Mesendoderm (in vitro differentiated cells): ENCODE measurements around the gene CUL7.

Source experiments
- DNase-seq: peaks from one replicate; pipeline ENCODE4 v3.0.0; 2013
- H2AK5ac ChIP-seq: 2 replicates; pipeline ENCODE4 v1.6.1; 2013; ENCODE audit warnings: low read length, inconsistent platforms
- H2BK120ac ChIP-seq: 2 replicates; pipeline ENCODE4 v1.6.1; 2013; ENCODE audit warnings: low read depth, mild to moderate bottlenecking, low read length, moderate library complexity, mixed read lengths
- H2BK15ac ChIP-seq: replicated peaks from 2 replicates; pipeline ENCODE4 v1.6.1; 2013; ENCODE audit warnings: low read depth, mild to moderate bottlenecking, moderate library complexity
- H2BK5ac ChIP-seq: 2 replicates; pipeline ENCODE4 v1.6.1; 2013; ENCODE audit warnings: low read length, inconsistent platforms
- H3K18ac ChIP-seq: 2 replicates; pipeline ENCODE4 v1.6.1; 2013; ENCODE audit warnings: mild to moderate bottlenecking, low read length, mixed read lengths
- H3K23ac ChIP-seq: one replicate; pipeline ENCODE4 v1.6.1; 2013; ENCODE audit warnings: low read length
- H3K27ac ChIP-seq: 2 replicates; pipeline ENCODE4 v1.5.1; 2013; ENCODE audit warnings: low read depth, mild to moderate bottlenecking, inconsistent platforms, low read length, moderate library complexity
- H3K27me3 ChIP-seq: 2 replicates; pipeline ENCODE4 v1.6.1; 2013; ENCODE audit warnings: low read length, control low read depth, mild to moderate bottlenecking, inconsistent platforms; ENCODE audit not compliant: insufficient read depth, poor library complexity
- H3K36me3 ChIP-seq: 2 replicates; pipeline ENCODE4 v1.6.1; 2013; ENCODE audit warnings: low read length, inconsistent platforms; ENCODE audit not compliant: control insufficient read depth, insufficient read depth
- H3K4ac ChIP-seq: one replicate; pipeline ENCODE4 v1.6.1; 2013; ENCODE audit warnings: low read depth, mild to moderate bottlenecking, low read length, moderate library complexity
- H3K4me1 ChIP-seq: 2 replicates; pipeline ENCODE4 v1.6.1; 2013; ENCODE audit warnings: low read depth, low read length, inconsistent platforms; ENCODE audit not compliant: control insufficient read depth
- H3K4me2 ChIP-seq: 2 replicates; pipeline ENCODE4 v1.6.1; 2013; ENCODE audit warnings: low read length
- H3K4me3 ChIP-seq: 2 replicates; pipeline ENCODE4 v1.5.1; 2013; ENCODE audit warnings: mild to moderate bottlenecking, low read length
- H3K56ac ChIP-seq: one replicate; pipeline ENCODE4 v1.6.1; 2013; ENCODE audit warnings: low read length
- H3K79me1 ChIP-seq: 2 replicates; pipeline ENCODE4 v1.6.1; 2013; ENCODE audit warnings: low read length, inconsistent platforms
- H3K79me2 ChIP-seq: 2 replicates; pipeline ENCODE4 v1.6.1; 2013; ENCODE audit warnings: mild to moderate bottlenecking, low read length; ENCODE audit not compliant: control insufficient read depth, insufficient read depth
- H3K9ac ChIP-seq: 2 replicates; pipeline ENCODE4 v1.6.1; 2013; ENCODE audit warnings: low read length, inconsistent platforms
- H4K5ac ChIP-seq: one replicate; pipeline ENCODE4 v1.6.1; 2013; ENCODE audit warnings: low read length
- H4K8ac ChIP-seq: one replicate; pipeline ENCODE4 v1.6.1; 2013; ENCODE audit warnings: low read depth, mild to moderate bottlenecking, control low read depth, low read length, moderate library complexity
- WGBS: extraction: QIAGEN DNeasy Blood & Tissue Kit; methylation state at CpG from one replicate; pipeline ENCODE4 v1.1.7; 2013; ENCODE audit warnings: low lambda C conversion rate, missing lambda C conversion rate; ENCODE audit not compliant: insufficient coverage; ENCODE audit errors: extremely low coverage; 5-methylcytosine and 5-hydroxymethylcytosine counted together

The CUL7 gene

GRCh38 chr6:43016176-43016942, 37.3 kb downstream of the CUL7 start:
- no peak overlapping the region for H3K4ac ChIP-seq
- H3K27me3 ChIP-seq, result no peaks in the 10 kb centered on the region
- no peak overlapping the region for H2AK5ac ChIP-seq
- H3K79me2 ChIP-seq, result peaks cover 21% of the 10 kb centered on the region
- H2BK5ac ChIP-seq, result no peak overlapping the region
- no peak overlapping the region for H4K8ac ChIP-seq
- H2BK15ac ChIP-seq, result no peak overlapping the region
- H3K4me3 ChIP-seq, result no peak overlapping the region
- no peak overlapping the region for H3K4me2 ChIP-seq
- peaks cover 7% of the 10 kb centered on the region for H3K4me1 ChIP-seq
- H3K18ac ChIP-seq, result no peak overlapping the region
- no peak overlapping the region for H3K9ac ChIP-seq
- H3K36me3 ChIP-seq, result peaks cover 12% of the 10 kb centered on the region
- no peak overlapping the region for H4K5ac ChIP-seq
- H3K23ac ChIP-seq, result peak overlapping the region; percentile 57
- H3K79me1 ChIP-seq, result peaks cover 18% of the 10 kb centered on the region
- H3K27ac ChIP-seq, result no peak overlapping the region
- H2BK120ac ChIP-seq, result no peak overlapping the region
- peak; percentile 9 for DNase-seq
- WGBS, result no CpG with 5 or more reads among the region's 7 CpGs
- H3K56ac ChIP-seq, result no peak overlapping the region

- peak overlapping the region; percentile 96 for H3K56ac ChIP-seq
- H3K4me1 ChIP-seq, result peaks cover 6% of the 10 kb centered on the region
- no peak for DNase-seq
- H3K9ac ChIP-seq, result peak overlapping the region; percentile 93
- H3K36me3 ChIP-seq, result peaks cover 20% of the 10 kb centered on the region
- H4K8ac ChIP-seq, result no peak overlapping the region
- peak overlapping the region; percentile 4 for H3K18ac ChIP-seq
- WGBS, result no CpG with 5 or more reads among the region's 7 CpGs
- peak overlapping the region; percentile 56 for H2BK5ac ChIP-seq
- H3K79me1 ChIP-seq, result peaks cover 18% of the 10 kb centered on the region
- H4K5ac ChIP-seq, result no peak overlapping the region
- H3K4me3 ChIP-seq, result peak overlapping the region; percentile 88
- H3K4me2 ChIP-seq, result peak overlapping the region; percentile 97
- H2BK120ac ChIP-seq, result no peak overlapping the region
- peak overlapping the region; percentile 83 for H3K23ac ChIP-seq
- H3K27ac ChIP-seq, result peak overlapping the region; percentile 48
- no peaks in the 10 kb centered on the region for H3K27me3 ChIP-seq
- peak overlapping the region; percentile 88 for H2AK5ac ChIP-seq
- H3K4ac ChIP-seq, result no peak overlapping the region
- H2BK15ac ChIP-seq, result no peak overlapping the region
- H3K79me2 ChIP-seq, result peaks cover 21% of the 10 kb centered on the region
Observed at GRCh38 chr6:43014434-43014909, 39.2 kb downstream of the CUL7 start.

GRCh38 chr6:43013843-43014433, 39.7 kb downstream of the CUL7 start, which contains the start of the genes KLHDC3 and MEA1:
Gene KLHDC3 (plus strand): TSS chr6:43014249. CDS start chr6:43017193, 2,944 bp downstream.
Gene MEA1 (minus strand): TSS chr6:43013946. CDS start chr6:43013813, 133 bp downstream.
- DNase-seq, result peak; percentile 100
- Histone ChIP-seq H3K27ac (peak within 1 kb of the TSS; percentile 48), H3K4me3 (peak within 1 kb of the TSS; percentile 88), H2BK5ac (peak within 1 kb of the TSS; percentile 56), H3K79me1 (peaks cover 16% of the 10 kb centered on the region), H3K4me2 (peak within 1 kb of the TSS; percentile 98), H3K27me3 (no peaks in the 10 kb centered on the region), H3K4me1 (peaks cover 6% of the 10 kb centered on the region), H3K56ac (peak within 1 kb of the TSS; percentile 96), H4K5ac (no peak within 1 kb of the TSS), H2BK120ac (no peak within 1 kb of the TSS), H3K79me2 (peaks cover 21% of the 10 kb centered on the region), H4K8ac (peak within 1 kb of the TSS; percentile 82), H2AK5ac (peak within 1 kb of the TSS; percentile 88), H2BK15ac (no peak within 1 kb of the TSS), H3K18ac (peak within 1 kb of the TSS; percentile 19), H3K4ac (no peak within 1 kb of the TSS), H3K36me3 (peaks cover 20% of the 10 kb centered on the region), H3K23ac (peak within 1 kb of the TSS; percentile 83), H3K9ac (peak within 1 kb of the TSS; percentile 93)
- no CpG with 5 or more reads among the region's 51 CpGs for WGBS

GRCh38 chr6:43013097-43013842, 40.4 kb downstream of the CUL7 start:
- H3K23ac ChIP-seq, result peak overlapping the region; percentile 38
- H2BK120ac ChIP-seq, result no peak overlapping the region
- H3K27me3 ChIP-seq, result no peaks in the 10 kb centered on the region
- no peak overlapping the region for H4K5ac ChIP-seq
- H4K8ac ChIP-seq, result peak overlapping the region; percentile 82
- H3K4me3 ChIP-seq, result peak overlapping the region; percentile 83
- peak overlapping the region; percentile 13 for H3K27ac ChIP-seq
- H2BK15ac ChIP-seq, result no peak overlapping the region
- WGBS, result no CpG with 5 or more reads among the region's 25 CpGs
- peak; percentile 30 for DNase-seq
- H3K79me1 ChIP-seq, result peaks cover 16% of the 10 kb centered on the region
- peak overlapping the region; percentile 98 for H3K4me2 ChIP-seq
- H2BK5ac ChIP-seq, result no peak overlapping the region
- peaks cover 23% of the 10 kb centered on the region for H3K36me3 ChIP-seq
- no peak overlapping the region for H3K4ac ChIP-seq
- peak overlapping the region; percentile 92 for H3K9ac ChIP-seq
- peak overlapping the region; percentile 53 for H2AK5ac ChIP-seq
- peak overlapping the region; percentile 19 for H3K18ac ChIP-seq
- peak overlapping the region; percentile 92 for H3K56ac ChIP-seq
- peaks cover 6% of the 10 kb centered on the region for H3K4me1 ChIP-seq
- peaks cover 21% of the 10 kb centered on the region for H3K79me2 ChIP-seq

GRCh38 chr6:43012364-43012763, 41.3 kb downstream of the CUL7 start:
- H3K36me3 ChIP-seq, result peaks cover 20% of the 10 kb centered on the region
- peaks cover 6% of the 10 kb centered on the region for H3K4me1 ChIP-seq
- no peak overlapping the region for H3K23ac ChIP-seq
- peak overlapping the region; percentile 40 for H3K9ac ChIP-seq
- no peak overlapping the region for H3K18ac ChIP-seq
- H3K27ac ChIP-seq, result no peak overlapping the region
- H2AK5ac ChIP-seq, result no peak overlapping the region
- H2BK5ac ChIP-seq, result no peak overlapping the region
- H4K5ac ChIP-seq, result no peak overlapping the region
- H3K79me1 ChIP-seq, result peaks cover 15% of the 10 kb centered on the region
- H3K4ac ChIP-seq, result no peak overlapping the region
- DNase-seq, result no peak
- no CpG with 5 or more reads among the region's 6 CpGs for WGBS
- no peak overlapping the region for H3K56ac ChIP-seq
- no peaks in the 10 kb centered on the region for H3K27me3 ChIP-seq
- H3K4me3 ChIP-seq, result no peak overlapping the region
- peaks cover 21% of the 10 kb centered on the region for H3K79me2 ChIP-seq
- H4K8ac ChIP-seq, result no peak overlapping the region
- H2BK120ac ChIP-seq, result no peak overlapping the region
- H2BK15ac ChIP-seq, result no peak overlapping the region
- H3K4me2 ChIP-seq, result no peak overlapping the region
